Subcutaneous adipose tissue (tissue), 4 donors: ENCODE results near the gene OR5K4. TPM values are rescaled to one million over a fixed set of nuclear protein-coding genes. Genes with fewer than 3 reads are reported as not detected.

Experiments used
- total RNA-seq, 4 donors: library from RNA; depleted of rRNA; stranded (reverse); fragments of >200 nt; gene quantifications; one replicate each; pipeline ENCODE4 v1.1.0, GENCODE V29; 2016
- TF ChIP-seq, protein P1 (sequence below): fragments of 450-650 bp; IDR thresholded peaks from one replicate; pipeline ENCODE4 v1.5.1; 2016; ENCODE audit warnings: low read depth, mild to moderate bottlenecking, control low read depth, antibody characterized with exemption, moderate library complexity

OR5K4 gene, protein sequence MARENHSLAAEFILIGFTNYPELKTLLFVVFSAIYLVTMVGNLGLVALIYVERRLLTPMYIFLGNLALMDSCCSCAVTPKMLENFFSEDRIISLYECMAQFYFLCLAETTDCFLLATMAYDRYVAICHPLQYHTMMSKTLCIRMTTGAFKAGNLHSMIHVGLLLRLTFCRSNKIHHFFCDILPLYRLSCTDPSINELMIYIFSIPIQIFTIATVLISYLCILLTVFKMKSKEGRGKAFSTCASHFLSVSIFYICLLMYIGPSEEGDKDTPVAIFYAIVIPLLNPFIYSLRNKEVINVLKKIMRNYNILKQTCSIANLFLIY
- total RNA-seq: not detected

- TF ChIP-seq, protein P1, sequence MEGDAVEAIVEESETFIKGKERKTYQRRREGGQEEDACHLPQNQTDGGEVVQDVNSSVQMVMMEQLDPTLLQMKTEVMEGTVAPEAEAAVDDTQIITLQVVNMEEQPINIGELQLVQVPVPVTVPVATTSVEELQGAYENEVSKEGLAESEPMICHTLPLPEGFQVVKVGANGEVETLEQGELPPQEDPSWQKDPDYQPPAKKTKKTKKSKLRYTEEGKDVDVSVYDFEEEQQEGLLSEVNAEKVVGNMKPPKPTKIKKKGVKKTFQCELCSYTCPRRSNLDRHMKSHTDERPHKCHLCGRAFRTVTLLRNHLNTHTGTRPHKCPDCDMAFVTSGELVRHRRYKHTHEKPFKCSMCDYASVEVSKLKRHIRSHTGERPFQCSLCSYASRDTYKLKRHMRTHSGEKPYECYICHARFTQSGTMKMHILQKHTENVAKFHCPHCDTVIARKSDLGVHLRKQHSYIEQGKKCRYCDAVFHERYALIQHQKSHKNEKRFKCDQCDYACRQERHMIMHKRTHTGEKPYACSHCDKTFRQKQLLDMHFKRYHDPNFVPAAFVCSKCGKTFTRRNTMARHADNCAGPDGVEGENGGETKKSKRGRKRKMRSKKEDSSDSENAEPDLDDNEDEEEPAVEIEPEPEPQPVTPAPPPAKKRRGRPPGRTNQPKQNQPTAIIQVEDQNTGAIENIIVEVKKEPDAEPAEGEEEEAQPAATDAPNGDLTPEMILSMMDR: no peak
Measured at GRCh38 chr3:98353554-98353953, at the start of gene OR5K4. Gene OR5K4 (plus strand): TSS chr3:98353854. CDS start chr3:98353854, 0 bp downstream.

DNA sequence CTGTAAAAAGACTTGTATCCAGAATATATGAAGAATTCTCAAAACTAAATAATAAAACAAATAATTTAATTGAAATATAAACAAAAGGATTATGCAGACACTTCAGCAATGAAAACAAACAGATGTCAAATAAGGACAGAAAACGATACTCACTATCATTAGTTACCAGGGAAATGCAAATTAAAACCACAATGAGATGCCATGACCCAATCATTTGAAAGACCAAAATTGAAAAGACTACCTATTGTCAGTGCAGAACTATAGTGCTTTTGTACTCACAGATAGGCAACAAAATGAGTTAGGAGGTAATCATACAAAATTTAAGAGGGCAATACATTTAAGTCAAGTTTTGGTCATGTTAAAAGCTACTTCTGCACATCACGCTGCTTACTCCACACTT, 31.6 kb upstream of the OR5K4 start:
- TF ChIP-seq, protein P1: no peak

- TF ChIP-seq, protein P1: no peak
Measured at GRCh38 chr3:98322686-98323085, 31.0 kb upstream of the OR5K4 start.

- TF ChIP-seq, protein P1: no peak
Measured at GRCh38 chr3:98323425-98323824, 30.2 kb upstream of the OR5K4 start.

DNA sequence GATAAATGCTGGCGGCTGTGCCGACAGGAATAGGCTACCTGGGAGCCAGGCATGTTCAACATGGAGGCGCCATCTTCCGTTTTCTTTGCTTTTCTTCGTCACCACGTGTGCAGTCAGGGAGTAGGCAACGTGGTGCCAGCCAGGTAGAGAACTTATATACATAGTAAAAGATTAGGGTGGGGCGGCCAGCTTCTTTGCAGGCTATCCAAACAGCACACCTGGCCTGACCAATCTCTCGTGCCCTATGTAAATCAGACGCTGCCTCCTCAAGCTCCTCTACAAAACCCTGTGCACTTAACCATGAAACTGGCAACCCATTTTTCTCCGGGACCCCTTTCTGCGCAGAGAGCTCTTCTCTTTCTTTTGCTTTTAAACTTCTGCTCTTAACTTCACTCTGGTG, 28.6 kb upstream of the OR5K4 start:
- TF ChIP-seq, protein P1: no peak

- TF ChIP-seq, protein P1: no peak
Measured at GRCh38 chr3:98326105-98326893, 27.4 kb upstream of the OR5K4 start.

DNA sequence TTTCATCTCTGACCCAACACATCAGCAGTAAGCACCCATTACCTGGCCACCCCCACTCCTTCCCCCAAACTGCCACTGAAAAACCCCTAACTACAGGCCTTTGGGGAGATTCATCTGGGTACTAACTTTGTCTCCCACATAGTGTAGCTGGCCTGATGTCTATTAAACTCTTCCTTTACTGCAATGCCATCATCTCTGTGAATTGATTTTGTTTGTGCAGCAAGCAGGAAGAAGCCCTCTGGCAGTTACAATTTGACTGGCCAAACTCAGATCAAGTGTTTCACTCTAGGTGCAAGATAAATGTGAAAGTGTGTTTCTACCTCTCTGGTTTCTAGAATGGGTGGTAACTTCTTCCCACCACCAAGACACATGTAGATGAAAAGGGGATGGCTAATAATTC, 26.7 kb upstream of the OR5K4 start:
- TF ChIP-seq, protein P1: no peak
